ENCODE measurements around the gene TAOK2.
A peak's percentile ranks its signal among the peaks of the same experiment; 100 is the strongest.
"Not testable (repeated sequence)": the region's sequence is repeated elsewhere in the genome, so short reads cannot be mapped to it uniquely, and the experiment has no call there.

TAOK2 gene

DNA sequence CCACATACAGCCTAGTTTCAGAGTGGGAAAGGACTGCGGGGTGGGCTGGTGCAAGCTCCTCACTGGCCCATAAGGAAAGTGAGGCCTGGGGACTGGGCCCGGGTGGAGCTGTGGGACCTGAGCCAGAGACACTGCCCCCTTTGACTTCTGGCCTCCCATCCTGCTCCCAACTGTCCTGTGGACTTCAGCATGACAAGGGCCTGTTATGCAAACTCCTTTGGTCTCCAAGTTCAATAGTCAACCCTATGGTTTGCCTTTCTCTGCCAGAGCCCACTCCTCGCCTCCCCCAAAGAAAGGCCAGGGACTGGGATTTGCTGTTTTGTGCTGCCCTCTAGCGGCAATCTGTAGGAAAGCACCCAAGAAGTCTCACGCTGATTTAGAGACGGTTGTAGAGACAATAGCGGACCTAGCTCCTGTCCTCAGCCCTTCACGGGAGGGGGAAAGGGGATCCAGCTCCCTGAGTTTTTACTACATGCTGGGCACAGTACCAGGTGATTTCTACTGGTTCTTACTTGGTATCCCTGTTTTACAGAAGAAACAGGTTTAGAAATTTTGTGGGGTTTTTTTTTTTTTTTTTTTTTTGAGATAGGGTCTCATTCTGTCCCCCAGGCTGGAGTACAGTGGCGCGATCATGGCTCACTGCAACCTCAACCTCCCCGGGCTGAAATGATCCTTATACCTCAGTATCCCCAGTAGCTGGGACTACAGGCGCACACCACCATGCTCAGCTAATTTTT is 58.6 kb downstream of the TAOK2 start:
- H3K27ac ChIP-seq: no peak overlapping the region
- no peaks in the 10 kb centered on the region for H3K27me3 ChIP-seq (ENCODE audit: control insufficient read depth, insufficient read depth, low read length)
- no peak overlapping the region for H3K4me3 ChIP-seq (ENCODE audit: low read depth, low read length)
- no peaks in the 10 kb centered on the region for H3K79me2 ChIP-seq
- H3K9ac ChIP-seq: no peak overlapping the region
- no peak overlapping the region for H3K4me2 ChIP-seq (ENCODE audit: low read length)
- peak overlapping the region; percentile 42 for H2AFZ ChIP-seq
- peaks cover 15% of the 10 kb centered on the region for H3K4me1 ChIP-seq
- no peaks in the 10 kb centered on the region for H3K36me3 ChIP-seq (ENCODE audit: control insufficient read depth, insufficient read depth, low read length)
- no peaks in the 10 kb centered on the region for H3K9me3 ChIP-seq (ENCODE audit: control insufficient read depth, low read length)
- TF ChIP-seq CTCF (IDR thresholded peaks at IDR 0.05): peak; percentile 90

DNA sequence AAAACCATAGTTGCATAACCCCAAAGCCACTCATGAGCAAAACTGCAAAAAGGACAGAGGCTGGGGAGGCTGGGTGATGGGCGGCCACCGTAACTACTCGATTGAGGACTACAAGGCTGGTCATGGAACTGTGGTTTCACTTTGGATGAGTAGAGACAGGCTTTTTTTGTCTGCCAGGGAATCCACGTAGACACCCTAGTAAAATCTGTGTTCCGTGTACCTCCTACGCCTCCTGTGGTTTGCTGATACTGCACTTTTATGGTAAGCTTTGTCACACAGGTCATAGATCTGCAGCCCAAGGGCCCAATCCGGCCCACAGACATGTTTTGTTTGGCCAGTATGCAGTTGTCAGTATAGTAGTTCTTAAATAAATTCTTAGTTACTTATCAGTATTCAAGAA is 59.6 kb downstream of the TAOK2 start:
- H3K9ac ChIP-seq: no peak overlapping the region

GRCh38 chr16:30040221-30040620 is 66.6 kb downstream of the TAOK2 start:
- H3K27me3 ChIP-seq (ENCODE audit: control insufficient read depth, insufficient read depth, low read length): no peaks in the 10 kb centered on the region
- H3K9me3 ChIP-seq (ENCODE audit: control insufficient read depth, low read length): no peaks in the 10 kb centered on the region
- H3K36me3 ChIP-seq (ENCODE audit: control insufficient read depth, insufficient read depth, low read length): no peaks in the 10 kb centered on the region
- H3K4me2 ChIP-seq (ENCODE audit: low read length): no peak overlapping the region
- H3K9ac ChIP-seq: no peak overlapping the region
- H3K27ac ChIP-seq: no peak overlapping the region
- no peak overlapping the region for H2AFZ ChIP-seq
- no peaks in the 10 kb centered on the region for H3K79me2 ChIP-seq
- H3K4me1 ChIP-seq: no peaks in the 10 kb centered on the region
- TF ChIP-seq CTCF (IDR thresholded peaks at IDR 0.05): no peak
- H3K4me3 ChIP-seq (ENCODE audit: low read depth, low read length): no peak overlapping the region

More for the DNA sequence above, 59.6 kb downstream of the TAOK2 start:
- Histone ChIP-seq H3K27me3 (ENCODE audit: control insufficient read depth, insufficient read depth, low read length) (no peaks in the 10 kb centered on the region), H3K36me3 (ENCODE audit: control insufficient read depth, insufficient read depth, low read length) (no peaks in the 10 kb centered on the region), H2AFZ (no peak overlapping the region), H3K9me3 (ENCODE audit: control insufficient read depth, low read length) (no peaks in the 10 kb centered on the region), H3K79me2 (no peaks in the 10 kb centered on the region), H3K4me1 (peaks cover 11% of the 10 kb centered on the region), H3K4me2 (ENCODE audit: low read length) (no peak overlapping the region), H3K4me3 (ENCODE audit: low read depth, low read length) (no peak overlapping the region), H3K27ac (no peak overlapping the region)
- no peak for TF ChIP-seq CTCF (IDR thresholded peaks at IDR 0.05)

DNA sequence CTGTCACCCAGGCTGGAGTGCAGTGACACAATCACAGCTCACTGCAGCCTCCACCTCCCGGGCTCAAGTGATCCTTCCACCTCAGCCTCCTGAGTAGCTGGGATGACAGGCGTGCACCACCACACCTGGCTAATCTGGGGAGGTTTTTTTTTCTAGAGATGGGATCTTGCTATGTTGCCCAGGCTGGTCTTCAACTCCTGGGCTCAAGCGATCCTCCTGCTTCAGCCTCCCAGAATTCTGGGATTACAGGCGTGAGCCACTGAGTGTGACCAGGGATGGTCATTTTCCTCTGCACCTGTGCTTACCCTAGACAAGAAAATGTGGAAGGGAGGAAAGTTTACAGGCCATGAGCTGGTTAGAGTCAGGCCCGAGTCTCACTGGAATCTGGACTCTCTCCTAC is 67.0 kb downstream of the TAOK2 start:
- not testable (repeated sequence) for H3K36me3 ChIP-seq (ENCODE audit: control insufficient read depth, insufficient read depth, low read length); H3K9me3 ChIP-seq (ENCODE audit: control insufficient read depth, low read length); H3K79me2 ChIP-seq; H3K27ac ChIP-seq; H3K27me3 ChIP-seq (ENCODE audit: control insufficient read depth, insufficient read depth, low read length); H3K4me1 ChIP-seq; H3K4me2 ChIP-seq (ENCODE audit: low read length); H3K4me3 ChIP-seq (ENCODE audit: low read depth, low read length); H3K9ac ChIP-seq; H2AFZ ChIP-seq

- no peaks in the 10 kb centered on the region for H3K36me3 ChIP-seq (ENCODE audit: control insufficient read depth, insufficient read depth, low read length)
- peak; percentile 38 for TF ChIP-seq CTCF (IDR thresholded peaks at IDR 0.05)
- H3K9me3 ChIP-seq (ENCODE audit: control insufficient read depth, low read length): no peaks in the 10 kb centered on the region
- no peak overlapping the region for H3K9ac ChIP-seq
- H3K4me2 ChIP-seq (ENCODE audit: low read length): no peak overlapping the region
- H2AFZ ChIP-seq: no peak overlapping the region
- no peak overlapping the region for H3K27ac ChIP-seq
- H3K79me2 ChIP-seq: no peaks in the 10 kb centered on the region
- H3K4me3 ChIP-seq (ENCODE audit: low read depth, low read length): no peak overlapping the region
- no peaks in the 10 kb centered on the region for H3K27me3 ChIP-seq (ENCODE audit: control insufficient read depth, insufficient read depth, low read length)
- no peaks in the 10 kb centered on the region for H3K4me1 ChIP-seq
These were observed 68.2 kb downstream of the TAOK2 start for GRCh38 chr16:30041841-30042240.
